ENCODE measurements around the gene ST8SIA6. TPM values are rescaled to one million over a fixed set of nuclear protein-coding genes. Genes with fewer than 3 reads are reported as not detected.

Gene ST8SIA6
- total RNA-seq, 1 donor from 2014 or later = 0.53 TPM

- DNase-seq (ENCODE audit: low read depth) (no peak), FAIRE-seq (no peak)
- TF ChIP-seq, protein P1, sequence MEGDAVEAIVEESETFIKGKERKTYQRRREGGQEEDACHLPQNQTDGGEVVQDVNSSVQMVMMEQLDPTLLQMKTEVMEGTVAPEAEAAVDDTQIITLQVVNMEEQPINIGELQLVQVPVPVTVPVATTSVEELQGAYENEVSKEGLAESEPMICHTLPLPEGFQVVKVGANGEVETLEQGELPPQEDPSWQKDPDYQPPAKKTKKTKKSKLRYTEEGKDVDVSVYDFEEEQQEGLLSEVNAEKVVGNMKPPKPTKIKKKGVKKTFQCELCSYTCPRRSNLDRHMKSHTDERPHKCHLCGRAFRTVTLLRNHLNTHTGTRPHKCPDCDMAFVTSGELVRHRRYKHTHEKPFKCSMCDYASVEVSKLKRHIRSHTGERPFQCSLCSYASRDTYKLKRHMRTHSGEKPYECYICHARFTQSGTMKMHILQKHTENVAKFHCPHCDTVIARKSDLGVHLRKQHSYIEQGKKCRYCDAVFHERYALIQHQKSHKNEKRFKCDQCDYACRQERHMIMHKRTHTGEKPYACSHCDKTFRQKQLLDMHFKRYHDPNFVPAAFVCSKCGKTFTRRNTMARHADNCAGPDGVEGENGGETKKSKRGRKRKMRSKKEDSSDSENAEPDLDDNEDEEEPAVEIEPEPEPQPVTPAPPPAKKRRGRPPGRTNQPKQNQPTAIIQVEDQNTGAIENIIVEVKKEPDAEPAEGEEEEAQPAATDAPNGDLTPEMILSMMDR (IDR thresholded peaks at IDR 0.05; ENCODE audit: insufficient read depth, low read length, severe bottlenecking) = no peak
- Histone ChIP-seq H3K27me3 (ENCODE audit: control insufficient read depth, insufficient read depth, low read length) (no peaks in the 10 kb centered on the region), H3K4me3 (ENCODE audit: low read depth, low read length) (no peak overlapping the region), H3K36me3 (ENCODE audit: control insufficient read depth, insufficient read depth, low read length) (no peaks in the 10 kb centered on the region)
Observed at GRCh38 chr10:17366705-17367104, 87.7 kb downstream of the ST8SIA6 start.

GRCh38 chr10:17365402-17365801, 89.0 kb downstream of the ST8SIA6 start:
- TF ChIP-seq, protein P1 (IDR thresholded peaks at IDR 0.05; ENCODE audit: insufficient read depth, low read length, severe bottlenecking) = no peak
- no peaks in the 10 kb centered on the region for H3K36me3 ChIP-seq (ENCODE audit: control insufficient read depth, insufficient read depth, low read length)
- DNase-seq (ENCODE audit: low read depth) (no peak), FAIRE-seq (no peak)
- H3K27me3 ChIP-seq (ENCODE audit: control insufficient read depth, insufficient read depth, low read length) = no peaks in the 10 kb centered on the region
- H3K4me3 ChIP-seq (ENCODE audit: low read depth, low read length) = no peak overlapping the region

- TF ChIP-seq, protein P1 (IDR thresholded peaks at IDR 0.05; ENCODE audit: insufficient read depth, low read length, severe bottlenecking) = no peak
- no peak for FAIRE-seq
- no peak overlapping the region for H3K4me3 ChIP-seq (ENCODE audit: low read depth, low read length)
- H3K27me3 ChIP-seq (ENCODE audit: control insufficient read depth, insufficient read depth, low read length) = no peaks in the 10 kb centered on the region
- DNase-seq (ENCODE audit: low read depth) = no peak
- H3K36me3 ChIP-seq (ENCODE audit: control insufficient read depth, insufficient read depth, low read length) = no peaks in the 10 kb centered on the region
Observed at GRCh38 chr10:17358461-17358860, 95.9 kb downstream of the ST8SIA6 start.

DNA sequence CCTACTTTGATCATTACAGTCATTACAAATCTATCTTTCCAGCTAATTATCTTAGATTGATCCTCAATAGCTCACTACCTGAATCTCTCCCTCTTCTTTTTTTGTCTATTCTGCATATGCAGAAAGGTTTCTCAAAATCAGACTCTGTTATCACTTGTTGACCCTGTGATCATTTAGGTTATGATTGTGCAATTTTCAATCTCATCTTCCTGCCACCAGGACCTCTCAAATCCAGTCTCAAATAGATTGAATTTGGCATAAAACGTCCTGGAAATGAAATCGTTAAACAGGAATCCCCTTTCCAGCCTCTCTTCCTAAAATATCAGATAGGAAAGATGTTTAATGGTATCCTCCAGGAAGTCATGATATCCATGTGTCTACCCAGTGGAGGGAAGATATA, 96.6 kb downstream of the ST8SIA6 start:
- H3K27me3 ChIP-seq (ENCODE audit: control insufficient read depth, insufficient read depth, low read length) = no peaks in the 10 kb centered on the region
- H3K4me3 ChIP-seq (ENCODE audit: low read depth, low read length) = no peak overlapping the region
- no peak for FAIRE-seq
- no peak for DNase-seq (ENCODE audit: low read depth)
- TF ChIP-seq, protein P1 (IDR thresholded peaks at IDR 0.05; ENCODE audit: insufficient read depth, low read length, severe bottlenecking) = no peak
- no peaks in the 10 kb centered on the region for H3K36me3 ChIP-seq (ENCODE audit: control insufficient read depth, insufficient read depth, low read length)

- H3K27me3 ChIP-seq (ENCODE audit: control insufficient read depth, insufficient read depth, low read length) = no peaks in the 10 kb centered on the region
- no peak overlapping the region for H3K4me3 ChIP-seq (ENCODE audit: low read depth, low read length)
- FAIRE-seq (no peak), DNase-seq (ENCODE audit: low read depth) (no peak)
- TF ChIP-seq, protein P1 (IDR thresholded peaks at IDR 0.05; ENCODE audit: insufficient read depth, low read length, severe bottlenecking) = no peak
- no peaks in the 10 kb centered on the region for H3K36me3 ChIP-seq (ENCODE audit: control insufficient read depth, insufficient read depth, low read length)
Observed at GRCh38 chr10:17356820-17357219, 97.6 kb downstream of the ST8SIA6 start.

DNA sequence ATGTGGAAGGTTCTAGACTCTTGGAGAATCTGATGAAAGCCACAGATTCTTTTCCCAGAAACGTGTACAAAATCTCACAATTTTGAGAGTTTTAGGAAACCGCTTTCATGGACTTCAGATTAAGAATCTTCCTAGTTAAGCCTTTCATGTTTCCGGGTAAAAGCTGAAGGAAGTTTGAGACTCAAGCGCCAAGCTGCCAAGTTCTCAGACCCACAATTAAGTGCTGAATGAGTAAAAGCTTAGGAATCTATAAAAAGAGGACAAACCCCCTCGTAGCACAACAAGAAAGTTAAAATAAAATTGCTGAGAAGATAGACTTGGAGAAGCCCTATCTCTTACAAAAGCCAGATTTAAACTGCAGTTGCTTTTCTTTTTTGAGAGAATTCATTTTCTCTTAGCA, 99.6 kb downstream of the ST8SIA6 start:
- Histone ChIP-seq H3K4me3 (ENCODE audit: low read depth, low read length) (no peak overlapping the region), H3K36me3 (ENCODE audit: control insufficient read depth, insufficient read depth, low read length) (no peaks in the 10 kb centered on the region), H3K27me3 (ENCODE audit: control insufficient read depth, insufficient read depth, low read length) (no peaks in the 10 kb centered on the region)
- FAIRE-seq = no peak
- TF ChIP-seq, protein P1 (IDR thresholded peaks at IDR 0.05; ENCODE audit: insufficient read depth, low read length, severe bottlenecking) = no peak
- no peak for DNase-seq (ENCODE audit: low read depth)

Measured in bronchial epithelial cell (primary cell).